GM19035 (cell line): ENCODE measurements around the gene CNP.

Experiments used
- ATAC-seq: cut with Tn5 transposase; IDR thresholded peaks from one replicate; pipeline ENCODE4 v1.9.1; 2021; ENCODE audit not compliant: unreplicated experiment

CNP gene

GRCh38 chr17:41971721-41972523 lies 5.3 kb downstream of the CNP start:
- ATAC-seq: no peak

- ATAC-seq: no peak
These were observed 6.2 kb downstream of the CNP start for GRCh38 chr17:41972571-41973407.

DNA sequence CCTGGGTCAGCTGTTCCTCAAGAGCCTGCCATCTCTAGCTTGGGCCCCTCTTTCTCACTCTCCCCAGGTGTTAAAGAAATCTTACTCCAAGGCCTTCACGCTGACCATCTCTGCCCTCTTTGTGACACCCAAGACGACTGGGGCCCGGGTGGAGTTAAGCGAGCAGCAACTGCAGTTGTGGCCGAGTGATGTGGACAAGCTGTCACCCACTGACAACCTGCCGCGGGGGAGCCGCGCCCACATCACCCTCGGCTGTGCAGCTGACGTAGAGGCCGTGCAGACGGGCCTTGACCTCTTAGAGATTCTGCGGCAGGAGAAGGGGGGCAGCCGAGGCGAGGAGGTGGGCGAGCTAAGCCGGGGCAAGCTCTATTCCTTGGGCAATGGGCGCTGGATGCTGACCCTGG lies 6.8 kb downstream of the CNP start:
- no peak for ATAC-seq

DNA sequence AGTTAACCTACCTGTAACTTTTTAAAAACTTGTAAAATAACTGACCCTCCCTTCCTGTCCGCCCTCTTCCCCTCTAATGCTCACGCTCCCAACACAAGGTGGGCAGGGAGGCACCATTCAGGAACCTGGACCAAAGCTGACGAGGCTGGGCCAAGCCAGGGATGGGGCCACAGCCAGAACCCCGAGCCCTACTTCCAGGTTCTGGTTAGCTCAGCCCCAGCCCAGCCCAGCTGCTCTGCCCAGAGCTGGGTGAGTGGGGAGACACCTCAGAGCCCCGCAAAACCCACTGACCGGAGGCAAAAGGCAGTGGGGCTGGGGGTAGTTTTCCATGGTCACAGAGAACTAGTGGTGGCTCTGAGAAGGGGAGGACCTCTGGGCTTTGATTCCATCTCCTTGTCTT lies 7.4 kb downstream of the CNP start:
- ATAC-seq: no peak

DNA sequence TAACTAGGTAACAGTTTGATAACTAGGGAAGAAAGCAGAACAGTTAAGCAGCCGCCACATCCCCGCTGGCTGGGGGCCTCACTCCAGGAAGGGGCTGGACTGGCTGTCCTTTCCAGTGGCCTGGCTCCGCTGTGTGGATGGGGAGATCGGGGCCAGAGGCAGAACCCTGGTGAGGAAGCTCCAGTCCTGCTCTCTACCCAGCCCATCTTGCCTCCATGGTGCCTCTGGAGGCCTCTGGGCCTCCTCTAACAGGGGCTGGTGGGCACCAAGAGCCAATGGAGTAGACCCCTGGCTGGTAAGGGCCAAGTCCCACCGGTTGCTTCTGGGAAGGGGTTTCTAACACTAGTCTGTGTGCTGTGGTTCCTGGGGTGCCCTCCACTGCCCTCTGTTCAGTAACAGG lies 8.1 kb downstream of the CNP start:
- ATAC-seq: no peak

DNA sequence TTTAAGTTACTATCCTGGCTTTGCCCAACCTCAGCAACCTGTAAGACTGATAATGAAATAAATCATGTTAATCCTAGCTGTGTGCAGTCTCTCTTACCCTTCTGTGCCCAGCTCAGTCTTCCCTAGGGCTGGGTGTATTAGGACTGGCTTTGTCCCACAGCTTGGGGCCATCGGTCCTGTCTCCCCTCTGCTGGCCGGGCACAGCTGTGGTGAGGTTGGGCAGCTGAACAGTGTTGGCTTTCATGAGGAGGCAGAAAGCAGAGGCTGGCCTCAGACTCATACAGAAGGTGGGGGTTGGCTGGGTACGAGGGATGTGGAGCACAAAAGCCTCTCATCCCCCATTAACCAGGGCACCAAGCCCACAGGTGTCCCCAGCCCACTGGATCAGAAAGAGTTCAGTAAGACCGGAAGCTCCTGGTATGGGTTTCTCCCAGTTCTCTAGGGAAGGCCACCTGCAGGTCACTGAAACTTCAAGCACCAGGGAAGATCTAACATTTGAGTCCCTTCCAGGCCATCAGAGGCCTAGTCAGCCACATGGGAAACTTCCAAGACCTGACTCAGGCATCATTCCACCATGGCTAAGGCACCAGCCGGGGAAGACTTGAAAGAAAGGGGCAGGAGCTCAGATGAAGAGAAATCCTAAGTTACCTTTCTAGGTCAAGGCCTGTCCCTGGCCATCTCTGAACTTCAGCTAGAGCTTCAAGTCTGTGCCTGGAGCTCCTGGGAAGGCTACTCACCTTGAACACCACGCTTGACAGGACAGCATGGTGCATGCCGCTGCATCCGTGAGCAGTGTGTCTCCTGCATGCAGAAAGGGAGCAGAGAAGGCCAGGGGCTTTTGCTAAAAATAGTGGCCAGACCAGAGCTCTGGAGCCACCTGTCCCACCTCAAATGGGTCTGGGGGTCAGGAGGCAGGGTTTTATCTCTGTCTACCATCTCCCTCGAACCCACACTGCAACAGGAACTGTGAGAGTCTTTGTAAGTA lies 8.8 kb downstream of the CNP start:
- no peak for ATAC-seq

DNA sequence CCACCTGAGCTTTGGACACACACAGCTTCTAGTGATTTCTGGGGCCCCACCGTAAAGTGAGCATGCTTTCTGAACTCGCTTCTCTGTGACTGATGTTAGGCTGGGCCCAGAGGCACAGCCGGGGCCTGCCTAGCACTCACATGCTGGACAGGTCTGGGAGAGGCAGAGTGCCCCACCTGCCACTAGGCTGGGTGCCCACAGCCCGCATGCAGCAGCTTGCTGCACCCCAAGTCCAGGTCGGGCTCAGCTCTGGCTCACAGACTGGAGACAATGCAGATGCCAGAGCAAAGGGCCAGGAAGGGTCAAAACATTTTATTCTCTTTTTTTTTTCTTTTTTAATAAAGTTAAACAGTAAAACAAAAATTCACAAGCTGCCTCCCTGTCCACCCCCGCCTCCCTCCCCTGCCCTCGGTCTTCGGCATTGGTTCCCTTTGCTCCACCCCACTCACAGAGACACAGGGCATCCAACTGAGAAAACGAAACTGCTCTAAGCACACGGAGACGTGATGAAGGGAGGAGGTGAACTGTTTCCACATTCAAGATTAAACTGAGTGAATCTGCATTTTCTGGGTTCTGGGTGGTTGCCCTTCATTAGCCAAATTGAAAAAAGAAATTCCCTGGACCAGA lies 9.7 kb downstream of the CNP start:
- no peak for ATAC-seq

GRCh38 chr17:41977991-41978390 lies 11.4 kb downstream of the CNP start:
- no peak for ATAC-seq

DNA sequence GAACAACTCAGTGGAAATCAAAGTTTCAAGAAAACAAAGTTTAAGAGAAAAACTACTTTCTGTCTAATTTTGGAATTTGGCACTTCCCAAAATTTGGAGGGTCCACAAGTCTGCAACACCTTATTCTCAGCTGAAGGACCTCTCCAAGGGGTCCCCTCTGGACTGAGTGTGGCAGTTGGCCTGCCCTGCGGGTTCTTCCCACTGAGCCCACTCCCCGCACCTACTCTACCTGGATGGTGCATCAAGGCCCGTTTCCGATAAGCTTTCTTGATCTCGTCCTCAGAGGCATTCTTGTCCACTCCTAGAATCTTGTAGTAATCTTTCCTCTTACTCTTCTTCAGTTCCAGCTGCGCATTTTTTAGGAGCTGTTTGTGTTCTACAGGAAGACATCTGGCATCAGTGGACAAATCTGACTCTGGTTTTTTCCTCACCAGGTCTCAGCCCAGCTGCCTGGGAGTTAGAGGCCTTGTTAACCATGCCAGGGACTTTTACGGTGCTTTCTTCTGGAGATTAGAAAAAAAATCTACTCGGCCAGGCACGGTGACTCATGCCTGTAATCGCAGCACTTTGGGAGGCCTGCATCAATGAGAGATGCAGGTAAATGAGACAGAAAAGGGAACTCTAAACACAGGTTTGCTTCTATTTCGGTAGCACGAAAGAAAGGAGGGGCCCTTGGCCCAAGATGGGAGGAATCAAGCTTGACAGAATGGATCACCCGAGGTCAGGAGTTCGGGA lies 15.6 kb downstream of the CNP start:
- ATAC-seq: no peak

- no peak for ATAC-seq
These were observed 17.9 kb downstream of the CNP start for GRCh38 chr17:41984454-41984853.

GRCh38 chr17:41985919-41986318 lies 19.3 kb downstream of the CNP start:
- no peak for ATAC-seq

DNA sequence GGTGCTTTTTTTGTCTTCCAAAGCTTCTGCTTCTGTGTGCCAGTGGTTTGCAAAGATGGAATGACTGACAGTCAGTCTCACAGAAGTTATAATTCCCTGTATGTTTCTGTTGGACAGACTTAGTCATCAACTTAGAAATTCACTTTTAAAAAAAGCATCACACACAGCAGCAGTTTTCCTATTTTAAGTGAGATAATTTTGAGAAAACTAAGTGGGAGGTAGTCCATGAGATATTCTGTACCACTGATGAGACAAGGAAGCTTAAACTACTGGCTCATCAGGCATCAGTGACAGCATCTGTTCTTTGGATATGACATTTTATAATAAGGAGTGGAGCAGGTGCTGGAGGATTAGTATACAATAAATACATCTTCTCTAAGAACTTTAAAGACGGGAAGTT lies 20.0 kb downstream of the CNP start:
- no peak for ATAC-seq

DNA sequence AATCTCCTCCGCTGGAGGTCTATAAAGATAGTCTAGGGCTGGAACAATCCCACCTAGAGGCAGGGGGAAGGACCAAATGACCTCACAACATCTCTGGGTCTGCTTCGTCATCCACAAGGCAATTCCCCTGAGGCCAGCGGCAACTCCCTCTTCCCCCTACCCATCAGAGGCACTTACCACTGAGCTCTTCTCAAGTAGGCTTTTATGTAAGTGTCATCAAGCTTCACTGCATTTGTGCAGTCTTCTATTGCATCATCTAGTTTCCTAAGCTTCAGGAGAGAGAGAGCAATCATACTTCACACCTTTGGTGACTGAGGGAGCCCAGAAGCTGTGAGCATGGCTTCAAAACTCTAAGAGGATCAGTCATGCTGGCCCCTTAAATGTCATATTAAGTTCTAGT lies 21.0 kb downstream of the CNP start:
- ATAC-seq: no peak

DNA sequence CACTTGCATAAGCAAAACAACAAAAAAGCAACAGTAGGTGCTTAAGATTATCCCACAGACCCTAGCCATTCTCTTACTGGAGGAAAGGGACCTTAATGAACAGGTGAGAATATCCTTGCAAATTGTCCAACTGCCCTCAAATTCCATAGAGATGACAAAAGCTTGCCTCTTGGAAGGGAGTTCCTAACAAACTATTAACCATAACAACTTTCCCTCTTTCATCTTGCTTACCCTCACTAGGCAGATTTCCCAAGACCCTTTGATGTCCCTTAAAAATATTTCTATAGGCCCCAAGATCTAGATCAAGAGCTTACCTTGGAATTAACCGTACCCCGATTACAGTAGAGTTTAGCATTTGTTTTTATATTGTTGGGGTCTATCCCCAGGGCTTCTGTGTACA lies 21.8 kb downstream of the CNP start:
- no peak for ATAC-seq

- no peak for ATAC-seq
These were observed 23.3 kb downstream of the CNP start for GRCh38 chr17:41989702-41990419.

DNA sequence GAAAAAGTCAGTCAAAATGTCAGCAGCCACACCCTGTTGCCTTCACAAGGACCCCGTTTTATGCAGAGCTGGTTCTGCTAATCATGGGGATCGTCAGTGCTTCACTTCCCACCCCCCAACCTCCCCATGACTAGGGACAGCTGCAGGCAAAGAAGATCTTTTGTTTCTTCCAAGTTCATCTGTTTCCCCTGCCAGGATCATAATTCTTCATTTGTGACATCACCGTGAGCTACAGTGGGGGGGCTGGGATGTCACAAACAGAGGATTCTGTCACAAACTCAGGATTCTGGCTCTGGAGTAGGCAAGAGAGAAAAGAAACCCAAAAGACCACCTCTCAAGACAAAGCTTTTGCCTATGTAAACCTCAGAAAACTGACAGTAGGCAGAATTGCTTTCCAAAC lies 26.0 kb downstream of the CNP start:
- ATAC-seq: no peak

DNA sequence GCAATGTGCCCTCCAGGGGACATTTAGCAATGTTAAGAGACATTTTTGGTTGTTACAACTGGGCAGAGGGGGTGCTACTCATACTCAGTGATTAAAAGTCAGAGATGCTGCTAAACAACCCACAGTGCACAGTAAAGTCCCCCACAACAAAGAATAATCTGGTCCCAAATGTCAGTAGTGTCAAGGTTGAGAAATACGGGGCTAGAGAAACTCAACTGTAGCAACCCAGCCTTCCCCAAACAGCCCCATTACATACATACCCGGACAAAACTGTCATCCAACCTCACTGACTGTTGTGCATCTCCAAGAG lies 30.2 kb downstream of the CNP start:
- no peak for ATAC-seq

DNA sequence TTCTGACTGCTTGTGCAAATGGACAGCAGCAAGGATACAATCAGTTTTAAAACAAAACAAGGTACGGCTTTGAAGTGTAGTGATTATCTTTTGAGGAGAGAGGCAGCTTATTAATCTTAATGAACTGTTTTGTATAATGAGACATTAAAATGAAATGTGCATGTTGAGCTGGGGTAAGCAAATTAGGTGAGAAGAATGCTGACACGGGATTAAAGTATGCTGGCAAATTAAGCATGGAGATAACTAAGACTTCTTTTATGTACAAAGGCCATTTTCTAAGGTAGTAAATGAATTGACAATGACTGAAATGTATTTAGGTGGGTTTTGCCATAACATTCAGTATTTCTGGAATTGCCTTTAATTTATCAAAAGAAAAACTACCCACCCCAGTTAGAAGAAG lies 31.9 kb downstream of the CNP start:
- no peak for ATAC-seq

DNA sequence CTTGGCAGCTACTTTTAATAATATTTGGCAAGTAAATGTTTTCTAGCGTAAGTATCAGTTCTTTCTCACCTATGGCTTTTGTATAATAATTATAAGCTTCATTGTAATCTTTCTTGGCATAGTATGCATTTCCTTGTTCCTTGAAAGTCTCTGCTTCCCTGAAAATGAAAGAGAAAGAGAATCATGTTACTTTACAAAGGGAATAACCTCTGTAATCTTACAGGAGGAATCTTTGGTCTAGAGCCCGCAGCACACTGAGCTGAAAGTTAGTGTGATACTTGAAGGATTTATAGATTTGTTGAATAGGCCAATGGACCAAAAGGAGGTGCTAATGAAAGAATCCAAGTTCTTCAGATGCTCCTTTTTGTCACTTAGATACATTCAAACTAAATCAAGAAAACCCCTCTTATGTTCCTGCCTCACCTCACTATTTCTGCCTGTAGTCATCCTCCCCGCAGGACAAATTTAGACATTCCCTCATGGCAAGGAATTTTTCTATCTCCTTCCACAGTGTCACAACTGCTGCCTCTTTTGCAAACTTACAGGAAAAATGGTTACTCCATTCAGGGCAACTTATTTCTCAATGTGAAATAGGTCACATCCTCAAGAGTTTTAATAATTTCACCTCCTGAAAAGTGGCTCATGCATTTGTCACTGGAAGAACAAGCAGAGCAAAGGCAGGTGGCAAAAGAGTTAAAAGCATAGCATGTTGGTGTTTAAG lies 34.0 kb downstream of the CNP start:
- no peak for ATAC-seq
